CD4-positive, CD25-positive, alpha-beta regulatory T cell (primary cell): Measurements from ENCODE around the gene TNFRSF8. TPM values are rescaled to one million over a fixed set of nuclear protein-coding genes. Genes with fewer than 3 reads are reported as not detected.

Source experiments
- ATAC-seq, 2 donors: fragments of 150-1000 bp; cut with Tn5 transposase; one replicate each; pipeline ENCODE4 v1.10.0; 2021; ENCODE audit warnings: low read depth in 2 of 2, moderate number of reproducible peaks in 2 of 2, moderate library complexity in 1 of 2
- DNase-seq, 3 donors: peaks; one replicate each; pipeline versions ENCODE4 v3.0.0 to v3.0.0-alpha.2; 2012 to 2022; ENCODE audit warnings: mixed read lengths in 1 of 3
- H3K27ac ChIP-seq: one replicate; pipeline ENCODE4 v1.7.0; 2013; ENCODE audit warnings: mild to moderate bottlenecking, low read length; ENCODE audit not compliant: insufficient read depth, poor library complexity, severe bottlenecking
- H3K27me3 ChIP-seq: one replicate; pipeline ENCODE4 v1.7.0; 2013; ENCODE audit warnings: low read length; ENCODE audit not compliant: control insufficient read depth, insufficient read depth
- H3K36me3 ChIP-seq: one replicate; pipeline ENCODE4 v1.7.0; 2013; ENCODE audit warnings: mild to moderate bottlenecking, low read length, moderate library complexity; ENCODE audit not compliant: control insufficient read depth, insufficient read depth
- H3K4me1 ChIP-seq: 2 replicates; pipeline ENCODE4 v1.7.0; 2013; ENCODE audit warnings: mild to moderate bottlenecking, low read length; ENCODE audit not compliant: insufficient read depth, control insufficient read depth, poor library complexity, severe bottlenecking
- H3K4me3 ChIP-seq: one replicate; pipeline ENCODE4 v1.7.0; 2013; ENCODE audit warnings: low read depth, mild to moderate bottlenecking, low read length, moderate library complexity
- H3K9me3 ChIP-seq, 2 experiments: 1 replicate in 1 of 2; 2 replicates in 1 of 2; pipeline ENCODE4 v1.7.0; 2013; ENCODE audit warnings: low read length in 2 of 2, mild to moderate bottlenecking in 1 of 2, moderate library complexity in 1 of 2; ENCODE audit not compliant: control insufficient read depth in 2 of 2
- H3K27ac Mint-ChIP-seq, 3 donors: one replicate each; pipeline ENCODE4 v1.8.0; 2020 to 2022; ENCODE audit warnings: mild to moderate bottlenecking in 3 of 3, mixed read lengths in 3 of 3, moderate library complexity in 2 of 3
- H3K27me3 Mint-ChIP-seq: one replicate; pipeline ENCODE4 v1.8.0; 2022; ENCODE audit warnings: mild to moderate bottlenecking, mixed read lengths
- H3K36me3 Mint-ChIP-seq: one replicate; pipeline ENCODE4 v1.8.0; 2020; ENCODE audit warnings: mixed read lengths
- H3K4me1 Mint-ChIP-seq, 4 donors: one replicate each; pipeline ENCODE4 v1.8.0; 2020 to 2022; ENCODE audit warnings: mixed read lengths in 4 of 4, mild to moderate bottlenecking in 1 of 4
- H3K4me3 Mint-ChIP-seq, 4 donors: one replicate each; pipeline ENCODE4 v1.8.0; 2020 to 2022; ENCODE audit warnings: mild to moderate bottlenecking in 4 of 4, mixed read lengths in 4 of 4, moderate library complexity in 3 of 4
- H3K9me3 Mint-ChIP-seq, 7 donors: one replicate each; pipeline ENCODE4 v1.8.0; 2020 to 2022; ENCODE audit warnings: mixed read lengths in 7 of 7, mild to moderate bottlenecking in 3 of 7, moderate library complexity in 2 of 7
- polyA plus RNA-seq, 4 donors: library from polyadenylated mRNA; unstranded; fragments of 300-500 nt; fragmentation: Illumina TruSeq; gene quantifications; one replicate each; pipeline ENCODE4 v1.2.3, GENCODE V29; 2021
- total RNA-seq: library from RNA; stranded (reverse); gene quantifications from one replicate; pipeline ENCODE4 v1.2.3, GENCODE V29; 2022

TNFRSF8 gene
- total and polyA plus RNA-seq, 5 donors from 2014 or later = 1.1 to 3.2 (median 1.6) TPM

DNA sequence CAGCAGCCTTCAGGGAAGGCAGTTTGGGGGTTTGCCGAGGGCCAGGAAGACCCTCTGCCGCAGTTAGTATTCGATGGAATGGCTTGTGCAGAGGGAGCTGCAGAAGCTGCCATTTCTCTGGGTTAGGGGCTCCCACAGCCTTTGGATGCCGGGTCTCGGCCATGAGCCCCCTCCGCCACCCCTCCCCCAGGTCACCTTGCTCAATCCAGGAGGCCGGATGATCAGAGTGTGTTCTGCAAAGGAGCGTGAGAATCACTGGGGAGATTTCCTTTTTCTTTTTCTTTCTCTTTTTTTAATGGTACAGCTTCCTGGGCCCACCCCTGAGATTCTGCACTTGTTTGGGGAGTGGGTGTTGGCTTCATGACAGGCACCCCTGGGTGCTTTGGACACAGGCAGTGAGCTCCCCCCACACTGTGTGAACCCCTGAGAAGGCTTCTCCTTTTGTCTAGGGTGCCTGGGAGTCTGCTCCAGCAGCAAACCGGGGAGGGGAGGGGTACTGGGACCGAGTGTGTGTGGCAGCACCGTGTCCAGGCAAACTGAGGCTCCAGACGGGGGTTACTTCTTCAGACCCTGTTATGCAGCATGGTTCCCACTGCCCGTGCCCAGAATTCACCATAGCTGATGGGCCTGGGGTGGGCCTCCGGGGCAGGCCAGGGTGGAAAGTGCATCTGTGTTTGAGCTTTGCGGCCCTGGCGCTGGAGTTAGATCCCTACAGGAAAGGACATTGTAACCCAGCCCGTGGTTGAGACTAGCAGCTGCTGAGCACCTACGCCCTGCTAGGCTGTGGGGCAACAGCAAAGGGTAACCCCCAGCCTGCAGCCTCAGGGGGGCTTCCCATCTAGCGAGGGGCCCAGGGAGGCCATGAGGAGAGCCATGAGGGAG lies 122.2 kb downstream of the TNFRSF8 start:
- H3K27me3 ChIP-seq = no peaks in the 10 kb centered on the region
- peaks cover 33% of the 10 kb centered on the region for H3K36me3 Mint-ChIP-seq
- H3K4me1 Mint-ChIP-seq = peaks cover 27 to 97% (median 80%) of the 10 kb centered on the region in 4 donors
- peaks cover 98% of the 10 kb centered on the region for H3K4me1 ChIP-seq
- peak overlapping the region; percentile 71 to 83 (median 76) for H3K4me3 Mint-ChIP-seq
- peaks cover 0 to 2% (median 0%) of the 10 kb centered on the region in 7 donors for H3K9me3 Mint-ChIP-seq
- peaks cover 45% of the 10 kb centered on the region for H3K36me3 ChIP-seq
- peak overlapping the region; percentile 97 for H3K27ac ChIP-seq
- H3K27me3 Mint-ChIP-seq = no peaks in the 10 kb centered on the region
- no peak overlapping the region for H3K4me3 ChIP-seq
- no peaks in the 10 kb centered on the region for H3K9me3 ChIP-seq
- ATAC-seq (no peak), DNase-seq (no peak)
- peak overlapping the region; percentile 70 to 96 (median 93) for H3K27ac Mint-ChIP-seq

DNA sequence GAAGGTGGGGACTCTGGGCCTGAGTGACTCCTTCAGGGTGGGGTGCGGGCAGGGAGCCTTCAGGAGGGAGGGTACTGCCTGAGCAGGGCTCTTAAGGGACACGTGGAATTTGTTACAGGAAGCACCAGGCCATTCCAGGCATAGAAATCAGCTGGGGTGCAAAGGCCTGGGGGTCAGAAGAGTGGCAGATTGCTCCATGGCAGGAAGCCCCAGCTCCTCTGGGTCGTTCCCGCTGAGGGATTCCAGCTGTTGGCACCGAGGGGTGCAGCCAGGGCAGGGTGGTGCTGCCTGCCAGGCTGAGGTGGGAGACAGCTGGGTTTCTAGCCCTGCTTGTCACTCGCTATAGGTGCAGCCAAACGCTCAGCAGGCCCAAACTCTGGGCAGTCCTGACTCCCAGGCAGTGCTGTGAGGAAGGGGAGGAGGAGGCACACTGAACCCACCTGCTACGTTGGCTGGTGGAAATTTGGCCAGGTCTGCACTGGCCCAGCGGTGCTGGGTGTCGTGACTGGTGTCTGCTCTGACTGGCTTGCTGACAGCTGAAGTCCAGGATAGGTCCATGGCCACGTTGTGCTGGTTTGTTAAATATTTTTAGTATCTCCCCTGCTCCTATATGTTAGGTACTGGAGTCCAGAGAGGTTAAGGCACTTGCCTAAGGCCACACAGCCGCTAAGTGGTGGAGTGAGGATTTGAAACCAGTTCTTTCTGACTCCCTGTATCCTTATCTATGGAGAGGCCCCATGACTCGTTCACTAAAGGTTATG lies 123.0 kb downstream of the TNFRSF8 start:
- peak overlapping the region; percentile 71 to 83 (median 76) for H3K4me3 Mint-ChIP-seq

DNA sequence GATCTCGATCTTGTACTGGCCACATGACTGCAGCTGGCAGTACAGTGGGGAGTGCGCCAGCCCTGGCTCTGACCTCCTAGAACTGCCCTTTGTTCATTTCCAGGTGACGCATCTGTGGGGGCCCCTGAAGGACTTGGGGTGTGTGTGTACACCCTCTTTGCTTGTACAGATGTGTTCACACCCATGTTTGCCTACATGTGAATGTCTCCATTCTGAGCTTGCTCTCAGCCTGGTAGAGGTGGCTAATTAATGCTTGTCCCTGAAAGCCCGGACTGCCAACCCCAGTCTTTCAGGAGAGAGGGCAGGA lies 123.5 kb downstream of the TNFRSF8 start:
- Histone ChIP-seq H3K4me3 (no peak overlapping the region), H3K36me3 (peaks cover 49% of the 10 kb centered on the region), H3K9me3 (no peaks in the 10 kb centered on the region), H3K4me1 (peaks cover 96% of the 10 kb centered on the region), H3K27me3 (no peaks in the 10 kb centered on the region), H3K27ac (peak overlapping the region; percentile 97)
- ATAC-seq (no peak), DNase-seq (no peak)
- H3K4me3 Mint-ChIP-seq = peak overlapping the region; percentile 55 to 81 (median 72)
- H3K9me3 Mint-ChIP-seq = peaks cover 0 to 2% (median 0%) of the 10 kb centered on the region in 7 donors
- H3K36me3 Mint-ChIP-seq = peaks cover 37% of the 10 kb centered on the region
- H3K4me1 Mint-ChIP-seq = peaks cover 31 to 92% (median 77%) of the 10 kb centered on the region in 4 donors
- no peaks in the 10 kb centered on the region for H3K27me3 Mint-ChIP-seq
- H3K27ac Mint-ChIP-seq = peak overlapping the region; percentile 90 to 96 (median 93)

More for the DNA sequence above, 123.0 kb downstream of the TNFRSF8 start:
- Histone ChIP-seq H3K4me1 (peaks cover 97% of the 10 kb centered on the region), H3K27me3 (no peaks in the 10 kb centered on the region), H3K9me3 (no peaks in the 10 kb centered on the region), H3K27ac (peak overlapping the region; percentile 97), H3K36me3 (peaks cover 49% of the 10 kb centered on the region), H3K4me3 (no peak overlapping the region)
- H3K36me3 Mint-ChIP-seq = peaks cover 37% of the 10 kb centered on the region
- H3K27ac Mint-ChIP-seq = peak overlapping the region; percentile 90 to 96 (median 93)
- ATAC-seq = peak; percentile 2 to 3
- H3K4me1 Mint-ChIP-seq = peaks cover 31 to 95% (median 80%) of the 10 kb centered on the region in 4 donors
- no peak for DNase-seq
- H3K27me3 Mint-ChIP-seq = no peaks in the 10 kb centered on the region
- peaks cover 0 to 2% (median 0%) of the 10 kb centered on the region in 7 donors for H3K9me3 Mint-ChIP-seq

DNA sequence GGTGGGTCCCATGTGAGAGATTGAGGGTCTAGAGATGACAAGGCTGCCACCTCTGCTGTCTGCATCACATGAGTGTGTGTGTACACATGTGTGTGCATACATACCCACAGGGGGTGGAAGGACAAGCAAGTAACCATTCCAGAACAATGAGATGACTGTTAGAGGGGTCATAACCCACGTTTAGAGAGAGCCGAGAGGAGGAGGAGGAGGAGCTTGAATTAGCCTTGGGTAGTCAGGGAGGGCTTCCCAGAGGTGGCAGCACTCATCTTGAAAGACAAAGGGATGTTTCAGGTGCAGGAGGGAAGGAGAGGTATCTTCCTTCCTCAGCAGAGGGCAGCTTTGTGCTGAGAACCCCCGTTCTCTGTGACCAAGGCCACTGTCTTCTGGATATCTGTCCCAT lies 125.0 kb downstream of the TNFRSF8 start:
- H3K9me3 ChIP-seq = no peaks in the 10 kb centered on the region
- Mint-ChIP-seq H3K36me3 (peaks cover 43% of the 10 kb centered on the region), H3K4me3 (peak overlapping the region; percentile 70 to 80 (median 71)), H3K4me1 (peaks cover 26 to 81% (median 67%) of the 10 kb centered on the region in 4 donors), H3K9me3 (peaks cover 0 to 2% (median 0%) of the 10 kb centered on the region in 7 donors), H3K27me3 (no peaks in the 10 kb centered on the region), H3K27ac (peak overlapping the region; percentile 90 to 96 (median 93))
- DNase-seq = no peak
- H3K4me3 ChIP-seq = peak overlapping the region; percentile 32
- no peak for ATAC-seq
- no peaks in the 10 kb centered on the region for H3K27me3 ChIP-seq
- peak overlapping the region; percentile 97 for H3K27ac ChIP-seq
- H3K36me3 ChIP-seq = peaks cover 55% of the 10 kb centered on the region
- peaks cover 86% of the 10 kb centered on the region for H3K4me1 ChIP-seq

DNA sequence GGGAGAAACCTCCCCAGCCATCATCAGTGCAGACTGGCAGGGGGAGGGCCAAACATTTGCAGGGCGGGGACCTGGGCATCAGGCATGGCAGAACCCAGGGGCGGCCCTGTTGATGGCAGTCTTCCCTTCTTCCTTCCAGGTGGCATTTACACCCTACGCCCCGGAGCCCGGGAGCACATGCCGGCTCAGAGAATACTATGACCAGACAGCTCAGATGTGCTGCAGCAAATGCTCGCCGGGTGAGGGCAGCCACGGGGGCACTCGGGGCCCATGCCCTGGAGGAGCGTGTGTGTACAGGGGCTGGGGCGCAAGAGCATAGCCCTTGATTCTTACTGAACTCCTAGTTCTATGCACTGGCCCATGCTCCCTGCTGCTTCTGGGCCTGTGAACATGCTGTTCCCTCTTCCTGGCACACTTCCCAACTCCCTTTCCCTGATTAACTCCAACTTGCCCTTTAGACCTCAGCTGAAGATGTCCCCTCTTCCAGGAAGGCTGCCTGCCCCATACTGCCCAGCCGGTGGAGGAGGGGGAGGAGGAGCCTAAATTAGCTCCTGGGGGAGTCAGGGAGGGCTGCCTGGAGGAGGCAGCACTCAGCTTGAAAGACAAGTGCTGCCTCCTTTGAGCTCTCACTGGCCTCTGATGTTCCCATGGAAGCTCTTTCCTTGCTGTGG lies 125.7 kb downstream of the TNFRSF8 start:
- peak overlapping the region; percentile 97 for H3K27ac ChIP-seq
- H3K27me3 ChIP-seq = no peaks in the 10 kb centered on the region
- peak overlapping the region; percentile 13 for H3K4me3 ChIP-seq
- Mint-ChIP-seq H3K27ac (peak overlapping the region in 2 of 3 donors; percentile 93 to 96), H3K27me3 (no peaks in the 10 kb centered on the region), H3K4me3 (peak overlapping the region in 2 of 4 donors; percentile 70), H3K9me3 (peaks cover 0 to 2% (median 0%) of the 10 kb centered on the region in 7 donors), H3K4me1 (peaks cover 19 to 80% (median 63%) of the 10 kb centered on the region in 4 donors), H3K36me3 (peaks cover 42% of the 10 kb centered on the region)
- H3K9me3 ChIP-seq = no peaks in the 10 kb centered on the region
- no peak for ATAC-seq
- peaks cover 61% of the 10 kb centered on the region for H3K36me3 ChIP-seq
- no peak for DNase-seq
- H3K4me1 ChIP-seq = peaks cover 82% of the 10 kb centered on the region

DNA sequence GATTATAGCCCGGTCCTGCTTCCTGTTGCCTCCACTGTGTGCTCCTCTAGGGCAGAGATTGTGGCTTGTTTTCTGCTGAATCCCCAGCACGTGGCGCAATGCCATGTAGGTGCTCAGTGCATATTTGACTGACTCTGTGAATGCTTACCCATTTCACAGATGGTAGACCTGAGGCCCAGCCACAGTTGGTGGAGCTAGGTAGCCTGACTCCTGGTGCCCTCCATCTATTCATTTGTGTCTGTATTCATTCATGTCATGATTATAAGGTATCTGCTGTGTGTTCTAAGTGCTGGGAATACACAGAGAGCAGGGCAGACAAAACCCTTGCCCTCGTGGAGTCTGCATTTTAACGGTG lies 126.2 kb downstream of the TNFRSF8 start:
- Mint-ChIP-seq H3K36me3 (peaks cover 46% of the 10 kb centered on the region), H3K27ac (peak overlapping the region; percentile 40 to 96 (median 93)), H3K27me3 (no peaks in the 10 kb centered on the region), H3K4me1 (peaks cover 14 to 80% (median 62%) of the 10 kb centered on the region in 4 donors), H3K9me3 (peaks cover 0 to 2% (median 0%) of the 10 kb centered on the region in 7 donors), H3K4me3 (peak overlapping the region in 1 of 4 donors; percentile 60)
- no peak for ATAC-seq
- Histone ChIP-seq H3K9me3 (no peaks in the 10 kb centered on the region), H3K27me3 (no peaks in the 10 kb centered on the region), H3K36me3 (peaks cover 66% of the 10 kb centered on the region), H3K4me1 (peaks cover 82% of the 10 kb centered on the region), H3K4me3 (no peak overlapping the region), H3K27ac (peak overlapping the region; percentile 97)
- DNase-seq = no peak
